K562 (cell line): ENCODE results near the gene FGGY. TPM values are rescaled to one million over a fixed set of nuclear protein-coding genes. Genes with fewer than 3 reads are reported as not detected.

Experiments
- ATF2 ChIP-seq: sonication (generic); formaldehyde crosslinking; IDR thresholded peaks from 2 replicates; pipeline ENCODE4 v1.8.1; 2022; ENCODE audit warnings: missing genetic modification reagents
- CBX8 ChIP-seq: fragments of 200-600 bp; sonication (generic); IDR thresholded peaks from 2 replicates; pipeline ENCODE4 v1.6.1; 2012; ENCODE audit warnings: borderline replicate concordance, mixed run types, low read depth, mild to moderate bottlenecking, moderate library complexity, mixed read lengths, low read length, control low read depth, inconsistent platforms; ENCODE audit not compliant: poor library complexity, severe bottlenecking; ENCODE audit errors: extremely low read depth
- E2F8 ChIP-seq: fragments of 450-650 bp; IDR thresholded peaks from 2 replicates; pipeline ENCODE4 v1.7.1; 2018; ENCODE audit warnings: mild to moderate bottlenecking, low read depth; ENCODE audit not compliant: partially characterized antibody
- MXD1 ChIP-seq: fragments of 250-450 bp; sonication (Bioruptor Pico); IDR thresholded peaks from 2 replicates; pipeline ENCODE4 v1.8.0; 2021; ENCODE audit warnings: borderline replicate concordance, mild to moderate bottlenecking, moderate library complexity; ENCODE audit not compliant: poor library complexity, severe bottlenecking
- POLR2B ChIP-seq: fragments of 450-650 bp; IDR thresholded peaks from 2 replicates; pipeline ENCODE4 v1.6.1; 2018; ENCODE audit warnings: low read depth; ENCODE audit not compliant: partially characterized antibody
- RAD51 ChIP-seq: fragments of 450-650 bp; IDR thresholded peaks from 2 replicates; pipeline ENCODE4 v1.7.1; 2016; ENCODE audit warnings: low read depth, mild to moderate bottlenecking, borderline replicate concordance
- RBM22 ChIP-seq: fragments of 200-400 bp; formaldehyde crosslinking; IDR thresholded peaks from 2 replicates; pipeline ENCODE4 v1.6.1; 2018; ENCODE audit warnings: low read length, low read depth; ENCODE audit not compliant: poor library complexity, severe bottlenecking
- RERE ChIP-seq: sonication (generic); formaldehyde crosslinking; IDR thresholded peaks from 2 replicates; pipeline ENCODE4 v1.8.0; 2023; ENCODE audit warnings: missing genetic modification reagents, mild to moderate bottlenecking, borderline replicate concordance
- SMAD1 ChIP-seq: fragments of 150-350 bp; IDR thresholded peaks from 2 replicates; pipeline ENCODE4 v1.6.1; 2014; ENCODE audit warnings: low read length, low read depth; ENCODE audit not compliant: partially characterized antibody
- ZNF24 ChIP-seq: fragments of 450-650 bp; IDR thresholded peaks from 2 replicates; pipeline ENCODE4 v1.6.1; 2016
- ZNF280A ChIP-seq: fragments of 450-650 bp; IDR thresholded peaks from 2 replicates; pipeline ENCODE4 v1.6.1; 2018; ENCODE audit warnings: mild to moderate bottlenecking, low read depth; ENCODE audit not compliant: partially characterized antibody
- ZNF561 ChIP-seq: fragments of 450-650 bp; formaldehyde crosslinking; conservative IDR thresholded peaks from 2 replicates; pipeline ENCODE4 v1.4.0; 2020; ENCODE audit warnings: mild to moderate bottlenecking, moderate library complexity
- ZNF740 ChIP-seq, 3 experiments: fragments of 200-800 bp in 1 of 3; sonication (Bioruptor generic) in 1 of 3; sonication (generic) in 1 of 3; formaldehyde crosslinking in 1 of 3; IDR thresholded peaks; 2 replicates each; pipeline versions ENCODE4 v1.6.1 to v1.8.0; 2016 to 2022; ENCODE audit warnings: mild to moderate bottlenecking in 2 of 3, missing compliant biosample characterization in 2 of 3, missing genetic modification characterization in 2 of 3, missing genetic modification reagents in 1 of 3
- polyA plus RNA-seq, 8 experiments: library from polyadenylated mRNA; depleted of rRNA in 4 of 8; stranded (reverse) in 5 of 8; unstranded in 3 of 8; fragments of >200 nt; fragmentation: Nextera tagmentation in 2 of 8; fragmentation: Illumina TruSeq in 1 of 8; extraction: Ambion mirVana in 2 of 8; extraction: Trizol in 1 of 8; gene quantifications; 2 replicates each; pipeline versions ENCODE4 v1.2.1 to v1.2.3, GENCODE V29; 2011 to 2014; ENCODE audit warnings: inconsistent platforms in 1 of 8, missing spikeins in 1 of 8
- total RNA-seq, 7 experiments: library from RNA; depleted of rRNA in 6 of 7; stranded (reverse); fragments of >200 nt in 6 of 7; fragmentation: Illumina TruSeq in 2 of 7; extraction: Trizol in 2 of 7; gene quantifications; 2 replicates each; pipeline versions ENCODE4 v1.2.1 to v1.2.3, GENCODE V29; 2011 to 2021; ENCODE audit warnings: low replicate concordance in 1 of 7

Gene FGGY
- total and polyA plus RNA-seq, 9 of the 15 experiments (the other 6 are each of a cell fraction or from before 2014, with no cell fraction given): 9.7 to 19.2 (median 12.6) TPM

- TF ChIP-seq E2F8 (no peak), ATF2 (CRISPR knock-in tag) (no peak), ZNF561 (CRISPR knock-in tag) (no peak), CBX8 (no peak), MXD1 (no peak), RBM22 (no peak), ZNF280A (no peak), ZNF740 (CRISPR knock-in tag; IDR thresholded peaks at IDR 0.05) (no peak), ZNF740 (tag; IDR thresholded peaks at IDR 0.05) (no peak), ZNF24 (no peak), POLR2B (no peak), RERE (no peak), SMAD1 (no peak), RAD51 (no peak)
These were observed 208.7 kb downstream of the FGGY start (continued) for GRCh38 chr1:59505596-59506028.
